Gastrocnemius medialis (tissue), 4 donors: Measurements from ENCODE around the gene KCNAB1. TPM values are rescaled to one million over a fixed set of nuclear protein-coding genes. Genes with fewer than 3 reads are reported as not detected.
A peak's percentile ranks its signal among the peaks of the same experiment; 100 is the strongest.

Experiments
- ATAC-seq, 2 donors: fragments of 150-250 bp; one replicate each; pipeline ENCODE4 v1.9.1; 2016
- DNase-seq, 2 donors: peaks; one replicate each; pipeline ENCODE4 v3.0.0-alpha.2; 2019
- H3K27ac ChIP-seq, 4 donors: fragments of 200-600 bp; sonication (generic); 1 replicate in 1 of 4; 2 replicates in 3 of 4; pipeline ENCODE4 v1.5.1; 2016 to 2018; ENCODE audit warnings: mild to moderate bottlenecking in 2 of 4, moderate library complexity in 1 of 4
- H3K27me3 ChIP-seq, 3 donors: fragments of 200-600 bp; sonication (generic) in 2 of 3; 1 replicate in 1 of 3; 2 replicates in 2 of 3; pipeline versions ENCODE4 v1.5.1 to v1.6.0; 2016 to 2019; ENCODE audit warnings: mild to moderate bottlenecking in 1 of 3, moderate library complexity in 1 of 3
- H3K36me3 ChIP-seq, 2 donors: fragments of 200-600 bp; sonication (generic) in 1 of 2; one replicate each; pipeline ENCODE4 v1.5.1; 2017 to 2018
- H3K4me1 ChIP-seq, 2 donors: fragments of 200-600 bp; sonication (generic) in 1 of 2; one replicate each; pipeline ENCODE4 v1.5.1; 2016 to 2017; ENCODE audit warnings: mild to moderate bottlenecking in 2 of 2
- H3K4me3 ChIP-seq, 4 donors: fragments of 200-600 bp; sonication (generic) in 3 of 4; 1 replicate in 1 of 4; 2 replicates in 3 of 4; pipeline ENCODE4 v1.5.1; 2016 to 2019; ENCODE audit warnings: mild to moderate bottlenecking in 2 of 4
- H3K9me3 ChIP-seq, 3 donors: fragments of 200-600 bp; sonication (generic) in 2 of 3; 1 replicate in 1 of 3; 2 replicates in 2 of 3; pipeline ENCODE4 v1.5.1; 2016 to 2019
- CTCF ChIP-seq, 5 experiments: fragments of 450-650 bp in 3 of 5; fragments of 200-600 bp in 2 of 5; sonication (generic) in 2 of 5; IDR thresholded peaks in 4 of 5; conservative IDR thresholded peaks in 1 of 5; 1 replicate in 4 of 5; 2 replicates in 1 of 5; pipeline ENCODE4 v1.5.1; 2016 to 2019; ENCODE audit warnings: antibody characterized with exemption in 5 of 5, mild to moderate bottlenecking in 3 of 5, moderate library complexity in 3 of 5
- POLR2A ChIP-seq, 2 donors: fragments of 450-650 bp; IDR thresholded peaks; one replicate each; pipeline ENCODE4 v1.6.1; 2017; ENCODE audit warnings: antibody characterized with exemption in 2 of 2, mild to moderate bottlenecking in 2 of 2, moderate library complexity in 2 of 2
- in situ Hi-C, 4 donors: fragments of 200-750 bp; cut with MboI; loops; one replicate each; pipeline versions ENCODE4 v1.15.0 to v1.8.0; 2017; ENCODE audit warnings: low sequenced_read_pairs in 4 of 4
- intact Hi-C: fragments of 100-400 bp; cut with DNase I; formaldehyde crosslinking; loops from one replicate; pipeline ENCODE4 v1.15.1; 2023; ENCODE audit warnings: low total_unique reads
- total RNA-seq, 4 donors: library from RNA; depleted of rRNA; stranded (reverse); fragments of >200 nt; gene quantifications; one replicate each; pipeline versions ENCODE4 v1.1.0 to v1.2.3, GENCODE V29; 2016

KCNAB1 gene
- total RNA-seq, 4 donors from 2014 or later: 0.46 to 3.6 (median 1.9) TPM

GRCh38 chr3:156140001-156140595 is 19.7 kb downstream of the KCNAB1 start:
- no peak overlapping the region for H3K4me3 ChIP-seq
- H3K4me1 ChIP-seq: no peaks in the 10 kb centered on the region
- no peak overlapping the region for H3K27ac ChIP-seq
- no peak for ATAC-seq
- H3K9me3 ChIP-seq: no peaks in the 10 kb centered on the region
- TF ChIP-seq CTCF (IDR thresholded peaks at IDR 0.05 in 4 of 5, conservative IDR thresholded peaks at IDR 0.05 in 1 of 5) (no peak), POLR2A (IDR thresholded peaks at IDR 0.05) (no peak)
- H3K36me3 ChIP-seq: no peaks in the 10 kb centered on the region
- in situ Hi-C loops (loop anchor here in 2 of 4 donors (10.0 kb wide), 2 partner anchors 365 to 405 kb away; no protein-coding TSS in a partner anchor), intact Hi-C loops (no loop called here)
- no peaks in the 10 kb centered on the region for H3K27me3 ChIP-seq
- no peak for DNase-seq

DNA sequence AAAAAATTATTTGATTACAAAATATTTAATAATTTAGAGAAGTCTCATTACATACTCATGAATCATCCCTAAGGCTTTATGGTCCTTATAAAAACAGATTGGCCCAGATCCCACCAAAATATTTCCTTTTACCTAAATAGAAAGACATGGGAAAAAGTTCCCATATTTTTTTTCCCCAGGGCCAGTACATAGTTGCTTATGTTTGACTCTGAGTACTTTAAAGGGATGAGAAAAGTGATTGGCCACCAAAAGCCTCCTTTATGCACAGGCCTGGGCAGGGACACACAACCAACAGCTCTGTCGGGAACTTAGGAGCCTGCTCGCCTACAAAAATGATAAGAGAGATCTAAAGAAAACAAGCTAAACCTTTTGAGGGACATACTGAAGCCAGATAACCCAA is 22.3 kb downstream of the KCNAB1 start:
- Histone ChIP-seq H3K36me3 (no peaks in the 10 kb centered on the region), H3K4me3 (peak overlapping the region in 1 of 4 donors; percentile 10), H3K4me1 (no peaks in the 10 kb centered on the region), H3K9me3 (no peaks in the 10 kb centered on the region), H3K27me3 (no peaks in the 10 kb centered on the region), H3K27ac (peak overlapping the region in 1 of 4 donors; percentile 19)
- DNase-seq (no peak), ATAC-seq (no peak)
- intact Hi-C loops: no loop called here
- TF ChIP-seq CTCF (IDR thresholded peaks at IDR 0.05 in 4 of 5, conservative IDR thresholded peaks at IDR 0.05 in 1 of 5) (no peak), POLR2A (IDR thresholded peaks at IDR 0.05) (no peak)
- in situ Hi-C loops: loop anchor here in 2 of 4 donors (10.0 kb wide), 2 partner anchors 362 to 402 kb away; no protein-coding TSS in a partner anchor

DNA sequence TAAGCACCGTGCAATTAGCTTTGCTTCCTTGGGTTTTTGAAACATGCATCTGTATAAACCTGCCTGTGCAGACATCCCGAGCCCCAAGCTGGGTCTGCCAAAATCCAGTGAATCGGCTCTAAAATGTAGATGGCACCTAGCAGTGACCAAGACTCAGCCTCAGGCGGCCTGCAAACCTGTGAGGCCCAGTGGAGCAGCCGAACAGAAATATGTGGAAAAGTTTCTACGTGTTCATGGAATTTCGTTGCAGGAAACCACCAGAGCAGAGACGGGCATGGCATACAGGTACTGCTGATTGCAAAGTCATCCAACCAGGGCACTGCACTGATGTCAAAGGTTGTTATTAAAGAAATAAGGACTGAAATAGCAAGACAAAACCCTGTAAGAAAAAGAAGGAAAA is 22.8 kb downstream of the KCNAB1 start:
- ATAC-seq (no peak), DNase-seq (no peak)
- Histone ChIP-seq H3K27ac (peak overlapping the region in 1 of 4 donors; percentile 19), H3K36me3 (no peaks in the 10 kb centered on the region), H3K9me3 (no peaks in the 10 kb centered on the region), H3K27me3 (no peaks in the 10 kb centered on the region), H3K4me1 (no peaks in the 10 kb centered on the region), H3K4me3 (peak overlapping the region in 1 of 4 donors; percentile 10)
- in situ Hi-C loops: loop anchor here in 2 of 4 donors (10.0 kb wide), 2 partner anchors 362 to 402 kb away; no protein-coding TSS in a partner anchor
- intact Hi-C loops: no loop called here
- TF ChIP-seq POLR2A (IDR thresholded peaks at IDR 0.05) (no peak), CTCF (IDR thresholded peaks at IDR 0.05 in 4 of 5, conservative IDR thresholded peaks at IDR 0.05 in 1 of 5) (no peak)

DNA sequence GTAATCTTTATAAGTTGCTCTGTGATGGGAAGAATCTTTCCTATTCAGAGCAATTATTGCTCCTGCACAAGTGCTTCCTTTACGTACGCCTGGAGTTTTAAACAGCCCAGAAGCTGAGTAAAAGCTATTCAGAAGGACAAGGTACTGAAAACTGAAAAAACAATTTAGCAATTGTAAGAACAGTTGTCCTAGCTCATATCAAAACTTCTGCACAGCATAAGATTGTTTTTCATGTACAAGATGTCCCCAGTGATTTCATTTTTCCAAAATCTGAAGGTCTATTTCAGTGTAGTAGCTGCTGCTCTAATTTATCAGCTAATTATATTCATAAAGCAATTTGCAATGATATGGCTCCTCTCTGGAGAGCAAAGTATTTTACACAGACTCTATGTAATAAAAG is 23.7 kb downstream of the KCNAB1 start:
- in situ Hi-C loops (loop anchor here in 2 of 4 donors (10.0 kb wide), 2 partner anchors 361 to 401 kb away; no protein-coding TSS in a partner anchor), intact Hi-C loops (no loop called here)
- Histone ChIP-seq H3K9me3 (no peaks in the 10 kb centered on the region), H3K27me3 (no peaks in the 10 kb centered on the region), H3K4me1 (peaks cover 1 to 8% of the 10 kb centered on the region in 2 donors), H3K4me3 (peak overlapping the region in 1 of 4 donors; percentile 18), H3K36me3 (no peaks in the 10 kb centered on the region), H3K27ac (no peak overlapping the region)
- TF ChIP-seq POLR2A (IDR thresholded peaks at IDR 0.05): no peak
- TF ChIP-seq CTCF (IDR thresholded peaks at IDR 0.05 in 4 of 5, conservative IDR thresholded peaks at IDR 0.05 in 1 of 5): no peak
- ATAC-seq (no peak), DNase-seq (no peak)
